Activated CD8-positive, alpha-beta T cell treated with anti-CD3 and anti-CD28 coated beads for 36 hours (primary cell): ENCODE results near the gene CHST11. TPM values are rescaled to one million over a fixed set of nuclear protein-coding genes. Genes with fewer than 3 reads are reported as not detected.

Source experiments
- ATAC-seq: fragments of 200-7000 bp; cut with Tn5 transposase; one replicate; pipeline ENCODE4 v1.10.0; 2021; ENCODE audit warnings: mild to moderate bottlenecking, moderate library complexity
- CTCF ChIA-PET: fragments of 350-600 bp; sonication (Branson Sonifier 250); formaldehyde crosslinking; loops from one replicate; lab custom pipeline; 2021; ENCODE audit warnings: antibody characterized with exemption; lab: Charles Lee
- POLR2A ChIA-PET: fragments of 350-600 bp; sonication (Branson Sonifier 250); formaldehyde crosslinking; loops from one replicate; lab custom pipeline; 2021; ENCODE audit warnings: antibody characterized with exemption; lab: Charles Lee
- DNase-seq: peaks from one replicate; pipeline ENCODE4 v3.0.0-alpha.2; 2020
- H3K27ac Mint-ChIP-seq: one replicate; pipeline ENCODE4 v1.8.0; 2021; ENCODE audit warnings: mild to moderate bottlenecking, mixed read lengths
- H3K27me3 Mint-ChIP-seq: one replicate; pipeline ENCODE4 v1.8.0; 2021; ENCODE audit warnings: mixed read lengths
- H3K36me3 Mint-ChIP-seq: one replicate; pipeline ENCODE4 v1.8.0; 2021; ENCODE audit warnings: low read depth, mixed read lengths
- H3K4me1 Mint-ChIP-seq: one replicate; pipeline ENCODE4 v1.8.0; 2021; ENCODE audit warnings: low read depth, mixed read lengths
- H3K4me3 Mint-ChIP-seq: one replicate; pipeline ENCODE4 v1.8.0; 2021; ENCODE audit warnings: mild to moderate bottlenecking, moderate library complexity, mixed read lengths
- H3K9me3 Mint-ChIP-seq: one replicate; pipeline ENCODE4 v1.8.0; 2021; ENCODE audit warnings: mixed read lengths
- intact Hi-C: fragments of 100-400 bp; cut with micrococcal nuclease; formaldehyde crosslinking; loops from one replicate; pipeline ENCODE4 v1.10.0; 2022
- total RNA-seq, 2 experiments: library from RNA; stranded (reverse); gene quantifications; one replicate each; pipeline ENCODE4 v1.2.3, GENCODE V29; 2021
- TF ChIP-seq, protein P1 (sequence below): fragments of 200-600 bp; IDR thresholded peaks from one replicate; pipeline ENCODE4 v1.8.0; 2022; ENCODE audit warnings: antibody characterized with exemption, mild to moderate bottlenecking

Gene CHST11
- total RNA-seq, 2 experiments from 2014 or later, result 30.9 to 33.9 TPM

DNA sequence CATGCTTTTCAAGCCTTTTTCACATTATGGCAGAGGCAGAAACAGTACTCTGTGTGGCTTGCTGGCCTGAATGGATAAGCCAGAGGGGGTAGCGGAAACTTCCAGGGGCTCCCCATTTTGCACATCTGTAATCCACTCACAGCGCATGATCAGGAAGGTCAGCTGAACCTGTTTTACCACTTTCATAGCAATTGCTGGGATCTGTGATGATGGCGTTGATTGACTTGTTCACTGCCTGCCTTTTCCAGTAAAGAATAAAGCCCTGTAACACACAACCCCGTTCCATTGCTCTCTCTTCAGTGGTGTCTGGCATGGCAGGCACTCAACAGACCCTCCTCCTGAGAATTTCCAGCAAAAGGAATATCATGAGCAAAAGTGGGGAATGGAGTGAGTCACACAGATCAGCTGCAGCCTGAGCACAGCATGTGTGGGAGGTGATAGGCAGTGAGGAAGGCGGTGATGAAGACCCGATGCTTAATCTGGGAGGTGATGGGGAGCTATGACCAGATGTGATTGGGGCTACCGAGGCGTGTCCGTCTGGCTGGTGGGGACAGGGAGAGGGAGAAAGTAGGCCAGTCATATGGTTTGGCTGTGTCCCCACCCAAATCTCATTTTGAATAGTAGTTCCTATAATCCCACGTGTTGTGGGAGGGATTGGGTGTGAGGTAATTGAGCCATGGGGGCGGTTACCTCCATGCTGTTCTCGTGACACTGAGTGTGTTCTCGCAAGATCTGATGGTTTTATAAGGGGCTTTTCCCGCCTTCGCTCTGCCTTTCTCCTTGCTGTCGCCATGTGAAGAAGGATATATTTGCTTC is 44.7 kb upstream of the CHST11 start:
- TF ChIP-seq, protein P1, sequence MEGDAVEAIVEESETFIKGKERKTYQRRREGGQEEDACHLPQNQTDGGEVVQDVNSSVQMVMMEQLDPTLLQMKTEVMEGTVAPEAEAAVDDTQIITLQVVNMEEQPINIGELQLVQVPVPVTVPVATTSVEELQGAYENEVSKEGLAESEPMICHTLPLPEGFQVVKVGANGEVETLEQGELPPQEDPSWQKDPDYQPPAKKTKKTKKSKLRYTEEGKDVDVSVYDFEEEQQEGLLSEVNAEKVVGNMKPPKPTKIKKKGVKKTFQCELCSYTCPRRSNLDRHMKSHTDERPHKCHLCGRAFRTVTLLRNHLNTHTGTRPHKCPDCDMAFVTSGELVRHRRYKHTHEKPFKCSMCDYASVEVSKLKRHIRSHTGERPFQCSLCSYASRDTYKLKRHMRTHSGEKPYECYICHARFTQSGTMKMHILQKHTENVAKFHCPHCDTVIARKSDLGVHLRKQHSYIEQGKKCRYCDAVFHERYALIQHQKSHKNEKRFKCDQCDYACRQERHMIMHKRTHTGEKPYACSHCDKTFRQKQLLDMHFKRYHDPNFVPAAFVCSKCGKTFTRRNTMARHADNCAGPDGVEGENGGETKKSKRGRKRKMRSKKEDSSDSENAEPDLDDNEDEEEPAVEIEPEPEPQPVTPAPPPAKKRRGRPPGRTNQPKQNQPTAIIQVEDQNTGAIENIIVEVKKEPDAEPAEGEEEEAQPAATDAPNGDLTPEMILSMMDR, result no peak
- H3K4me1 Mint-ChIP-seq, result peaks cover 12% of the 10 kb centered on the region
- DNase-seq (no peak), ATAC-seq (no peak)
- intact Hi-C loops, result no loop called here
- POLR2A ChIA-PET, result no interaction called here
- CTCF ChIA-PET, result interaction anchor here (1.4 kb wide), 1 partner anchor 14 kb away, joined by 3 read pairs; no protein-coding TSS in a partner anchor
- H3K36me3 Mint-ChIP-seq, result no peaks in the 10 kb centered on the region
- no peak overlapping the region for H3K27ac Mint-ChIP-seq
- no peaks in the 10 kb centered on the region for H3K9me3 Mint-ChIP-seq
- H3K4me3 Mint-ChIP-seq, result no peak overlapping the region
- H3K27me3 Mint-ChIP-seq, result no peaks in the 10 kb centered on the region

DNA sequence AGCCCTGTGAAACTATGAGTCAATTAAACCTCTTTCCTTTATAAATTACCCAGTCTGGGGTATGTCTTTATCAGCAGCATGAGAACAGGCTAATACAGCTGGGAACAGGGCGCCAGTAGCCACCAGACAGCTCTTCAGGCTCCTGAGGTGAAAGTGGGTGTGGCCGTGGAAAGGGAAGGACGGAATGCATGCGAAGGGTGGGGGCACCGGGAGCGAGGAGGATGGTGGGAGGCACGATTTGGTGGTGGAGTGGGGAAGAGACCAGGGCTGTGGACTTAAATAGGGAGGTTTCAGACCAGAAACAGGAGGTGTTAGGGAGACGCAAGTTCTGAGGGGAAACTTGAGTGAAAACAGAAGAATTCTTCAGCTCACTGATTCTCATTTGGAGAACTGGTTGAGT is 44.1 kb upstream of the CHST11 start:
- CTCF ChIA-PET, result interaction anchor here (1.4 kb wide), 1 partner anchor 13 kb away, joined by 3 read pairs; no protein-coding TSS in a partner anchor
- no peak overlapping the region for H3K4me3 Mint-ChIP-seq
- H3K27ac Mint-ChIP-seq, result no peak overlapping the region
- no peak for ATAC-seq
- no peak for DNase-seq
- peaks cover 12% of the 10 kb centered on the region for H3K4me1 Mint-ChIP-seq
- TF ChIP-seq, protein P1, result no peak
- no peaks in the 10 kb centered on the region for H3K9me3 Mint-ChIP-seq
- intact Hi-C loops, result no loop called here
- no peaks in the 10 kb centered on the region for H3K36me3 Mint-ChIP-seq
- POLR2A ChIA-PET, result no interaction called here
- H3K27me3 Mint-ChIP-seq, result no peaks in the 10 kb centered on the region

DNA sequence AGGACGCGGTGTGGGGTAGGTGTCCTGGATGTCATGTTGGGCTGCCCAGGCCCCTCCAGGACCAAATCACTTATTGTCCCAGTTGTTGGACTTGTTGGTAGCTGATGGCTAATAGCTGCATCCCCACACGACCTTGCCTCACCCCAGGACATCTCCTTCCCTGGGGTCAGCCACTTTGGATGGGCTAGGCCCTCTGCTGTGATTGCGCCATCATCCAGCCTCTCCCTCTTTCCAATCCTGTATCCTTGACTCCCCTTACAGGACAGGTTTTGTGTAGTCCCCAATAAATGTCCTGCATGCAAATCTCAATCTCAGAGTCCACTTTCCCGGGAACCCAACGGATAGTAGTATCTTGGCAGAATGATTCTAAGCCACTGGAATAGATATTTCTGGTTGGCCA is 43.4 kb upstream of the CHST11 start:
- peaks cover 12% of the 10 kb centered on the region for H3K4me1 Mint-ChIP-seq
- TF ChIP-seq, protein P1, result no peak
- CTCF ChIA-PET, result interaction anchor here (1.4 kb wide), 1 partner anchor 12 kb away, joined by 3 read pairs; no protein-coding TSS in a partner anchor

DNA sequence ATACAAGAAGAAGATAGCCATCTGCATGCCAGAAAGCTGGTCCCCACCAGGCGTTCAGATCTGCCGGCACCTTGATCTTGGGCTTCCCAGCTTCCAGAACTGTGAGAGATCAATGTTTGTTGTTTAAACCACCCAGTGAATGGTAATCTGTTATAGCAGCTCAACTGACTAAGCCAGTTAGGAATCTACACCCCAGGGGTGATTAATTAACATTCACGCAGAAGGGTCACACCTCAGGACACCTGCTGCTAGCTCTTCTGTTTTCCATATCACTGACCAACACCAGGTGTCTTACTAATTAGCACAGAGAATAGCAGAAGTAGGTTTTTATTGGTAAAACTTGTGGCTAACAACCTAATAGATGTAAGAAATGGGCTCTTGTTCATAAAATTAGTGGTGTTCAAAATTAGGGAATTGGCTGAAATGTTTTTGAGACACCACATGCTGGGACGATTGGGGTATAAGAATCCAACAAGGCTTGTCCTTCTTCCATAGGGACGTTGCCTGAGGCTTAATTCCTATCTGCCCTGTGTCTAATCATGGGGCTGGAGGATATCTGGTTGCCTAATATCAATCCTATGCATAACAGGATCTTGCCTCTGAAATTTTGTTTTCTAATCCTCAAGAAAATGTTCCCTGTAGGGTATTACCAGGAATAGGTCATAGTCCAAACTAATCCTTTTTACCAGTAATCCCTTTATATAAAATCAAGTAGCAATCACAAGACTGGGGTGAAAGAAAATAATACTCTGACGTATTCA is 42.0 kb upstream of the CHST11 start:
- no peaks in the 10 kb centered on the region for H3K36me3 Mint-ChIP-seq
- TF ChIP-seq, protein P1, result no peak

More for the DNA sequence above, 43.4 kb upstream of the CHST11 start:
- Mint-ChIP-seq H3K9me3 (no peaks in the 10 kb centered on the region), H3K36me3 (no peaks in the 10 kb centered on the region), H3K4me3 (no peak overlapping the region), H3K27me3 (no peaks in the 10 kb centered on the region), H3K27ac (no peak overlapping the region)
- no peak for DNase-seq
- ATAC-seq, result no peak
- intact Hi-C loops, result no loop called here
- POLR2A ChIA-PET, result no interaction called here

More for the DNA sequence above, 42.0 kb upstream of the CHST11 start:
- intact Hi-C loops, result no loop called here
- H3K4me1 Mint-ChIP-seq, result peaks cover 12% of the 10 kb centered on the region
- no peak overlapping the region for H3K27ac Mint-ChIP-seq
- CTCF ChIA-PET, result interaction anchor here (1.1 kb wide), 1 partner anchor 33 kb away, joined by 3 read pairs; no protein-coding TSS in a partner anchor
- ATAC-seq, result no peak
- no peak for DNase-seq
- H3K4me3 Mint-ChIP-seq, result no peak overlapping the region
- H3K27me3 Mint-ChIP-seq, result no peaks in the 10 kb centered on the region
- POLR2A ChIA-PET, result no interaction called here
- H3K9me3 Mint-ChIP-seq, result no peaks in the 10 kb centered on the region
